SH-SY5Y (cell line): ENCODE results near the gene P3H2.

ENCODE experiments used
- GATA2 ChIP-seq: IDR thresholded peaks from 2 replicates; pipeline ENCODE4 v1.6.1; 2011; ENCODE audit warnings: mild to moderate bottlenecking, low read depth, low read length
- GATA3 ChIP-seq: IDR thresholded peaks from 2 replicates; pipeline ENCODE4 v1.6.1; 2011; ENCODE audit warnings: low read depth, mild to moderate bottlenecking, low read length, moderate library complexity

DNA sequence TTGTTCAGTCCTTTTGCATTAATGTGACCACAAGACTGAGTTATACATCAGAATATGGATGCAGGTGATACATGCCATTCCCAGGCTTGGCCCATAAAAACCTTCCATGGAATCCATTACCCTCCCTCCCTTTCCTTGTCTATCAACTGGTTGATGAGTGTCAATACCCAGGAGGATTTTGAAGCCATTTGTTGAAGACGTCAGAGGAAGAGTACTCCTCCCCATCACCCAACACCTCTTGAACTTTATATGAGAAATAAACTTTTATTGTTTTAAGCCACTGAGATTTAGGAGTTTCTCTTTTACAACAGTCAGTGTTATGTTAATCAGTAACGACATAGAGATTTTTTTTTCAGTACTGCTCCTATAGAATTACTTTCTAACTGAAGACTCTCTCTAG is 55.5 kb downstream of the P3H2 start:
- TF ChIP-seq GATA3 (no peak), GATA2 (no peak)
